PFSK-1 (cell line): Measurements from ENCODE around the gene KRT23.

ENCODE experiments used
- POLR2AphosphoS5 ChIP-seq: IDR thresholded peaks from 2 replicates; pipeline ENCODE4 v1.6.1; 2012; ENCODE audit warnings: low read depth, mild to moderate bottlenecking, control low read depth, low read length, moderate library complexity
- SIN3A ChIP-seq: IDR thresholded peaks from 2 replicates; pipeline ENCODE4 v1.6.1; 2012; ENCODE audit warnings: mild to moderate bottlenecking, low read length, moderate library complexity, borderline replicate concordance; ENCODE audit not compliant: insufficient read depth
- TF ChIP-seq, protein P1 (sequence below), 2 experiments: IDR thresholded peaks; 2 replicates each; pipeline versions ENCODE4 v1.6.1 to v1.8.0; 2011 to 2012; ENCODE audit warnings: low read depth in 2 of 2, low read length in 2 of 2, control low read depth in 1 of 2, inconsistent platforms in 1 of 2, mild to moderate bottlenecking in 1 of 2, moderate library complexity in 1 of 2; ENCODE audit not compliant: insufficient read depth in 1 of 2

DNA sequence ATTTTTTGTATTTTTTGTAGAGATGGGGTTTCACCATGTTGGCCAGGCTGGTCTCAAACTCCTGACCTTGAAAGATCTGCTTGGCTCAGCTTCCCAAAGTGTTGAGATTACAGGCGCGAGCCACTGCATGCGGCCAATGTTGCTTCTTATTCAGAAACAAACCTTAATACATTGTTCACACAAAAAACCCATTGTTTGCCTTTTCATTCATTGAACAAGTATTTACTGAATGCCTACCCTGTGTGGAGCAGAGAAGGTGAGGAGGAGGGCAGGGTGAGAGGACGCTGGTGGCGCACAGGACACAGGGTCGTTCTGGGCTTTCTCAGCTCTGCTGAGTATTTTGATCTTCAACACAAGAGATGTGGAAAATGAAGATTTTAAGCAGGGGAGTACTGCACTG lies 8.0 kb upstream of the KRT23 start:
- TF ChIP-seq, protein P1, sequence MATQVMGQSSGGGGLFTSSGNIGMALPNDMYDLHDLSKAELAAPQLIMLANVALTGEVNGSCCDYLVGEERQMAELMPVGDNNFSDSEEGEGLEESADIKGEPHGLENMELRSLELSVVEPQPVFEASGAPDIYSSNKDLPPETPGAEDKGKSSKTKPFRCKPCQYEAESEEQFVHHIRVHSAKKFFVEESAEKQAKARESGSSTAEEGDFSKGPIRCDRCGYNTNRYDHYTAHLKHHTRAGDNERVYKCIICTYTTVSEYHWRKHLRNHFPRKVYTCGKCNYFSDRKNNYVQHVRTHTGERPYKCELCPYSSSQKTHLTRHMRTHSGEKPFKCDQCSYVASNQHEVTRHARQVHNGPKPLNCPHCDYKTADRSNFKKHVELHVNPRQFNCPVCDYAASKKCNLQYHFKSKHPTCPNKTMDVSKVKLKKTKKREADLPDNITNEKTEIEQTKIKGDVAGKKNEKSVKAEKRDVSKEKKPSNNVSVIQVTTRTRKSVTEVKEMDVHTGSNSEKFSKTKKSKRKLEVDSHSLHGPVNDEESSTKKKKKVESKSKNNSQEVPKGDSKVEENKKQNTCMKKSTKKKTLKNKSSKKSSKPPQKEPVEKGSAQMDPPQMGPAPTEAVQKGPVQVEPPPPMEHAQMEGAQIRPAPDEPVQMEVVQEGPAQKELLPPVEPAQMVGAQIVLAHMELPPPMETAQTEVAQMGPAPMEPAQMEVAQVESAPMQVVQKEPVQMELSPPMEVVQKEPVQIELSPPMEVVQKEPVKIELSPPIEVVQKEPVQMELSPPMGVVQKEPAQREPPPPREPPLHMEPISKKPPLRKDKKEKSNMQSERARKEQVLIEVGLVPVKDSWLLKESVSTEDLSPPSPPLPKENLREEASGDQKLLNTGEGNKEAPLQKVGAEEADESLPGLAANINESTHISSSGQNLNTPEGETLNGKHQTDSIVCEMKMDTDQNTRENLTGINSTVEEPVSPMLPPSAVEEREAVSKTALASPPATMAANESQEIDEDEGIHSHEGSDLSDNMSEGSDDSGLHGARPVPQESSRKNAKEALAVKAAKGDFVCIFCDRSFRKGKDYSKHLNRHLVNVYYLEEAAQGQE (IDR thresholded peaks at IDR 0.05; ENCODE audit: insufficient read depth in 1 of 2, low read depth in 2 of 2, low read length in 2 of 2) = no peak
- no peak for TF ChIP-seq POLR2AphosphoS5
- no peak for TF ChIP-seq SIN3A
